K562 (cell line): ENCODE data around the gene NOS1. TPM values are rescaled to one million over a fixed set of nuclear protein-coding genes. Genes with fewer than 3 reads are reported as not detected.
A peak's percentile ranks its signal among the peaks of the same experiment; 100 is the strongest.
"Not testable (repeated sequence)": the region's sequence is repeated elsewhere in the genome, so short reads cannot be mapped to it uniquely, and the experiment has no call there.

Experiments
- ATAC-seq: fragments of 200-7000 bp; cut with Tn5 transposase; 3 replicates; pipeline ENCODE4 v1.9.1; 2020; ENCODE audit warnings: moderate library complexity
- BruUV-seq: library from RNA; stranded (reverse); fragments of 400-500 nt; replicated peaks from 2 replicates; lab custom pipeline; 2021; lab: Mats Ljungman, UMichigan
- CTCF ChIA-PET: fragments of 300-600 bp; formaldehyde crosslinking; extraction: SDS; loops from one replicate; lab custom pipeline; 2021; ENCODE audit warnings: low intra/inter-chr PET ratio; lab: Yijun Ruan, JAX
- POLR2A ChIA-PET: fragments of 300-600, 350-650 bp; sonication (Branson Sonifier 250); formaldehyde crosslinking; extraction: SDS; loops from one replicate; lab custom pipeline; 2021; ENCODE audit warnings: antibody characterized with exemption, inconsistent platforms; lab: Yijun Ruan, JAX
- DNase-seq, 4 experiments: peaks; one replicate each; pipeline versions ENCODE4 v3.0.0 to v3.0.0-alpha.2; 2011 to 2018; ENCODE audit warnings: low spot score in 3 of 4, mixed read lengths in 3 of 4; ENCODE audit errors: extremely low read depth in 1 of 4
- FAIRE-seq: peaks from 2 replicates; lab custom pipeline; 2011; peaks lifted over from hg19 to GRCh38; lab: Jason Lieb, UNC
- H2AFZ ChIP-seq: 2 replicates; pipeline ENCODE4 v1.6.0; 2011; ENCODE audit warnings: low read depth, low read length, control low read depth, inconsistent platforms
- H3K27ac ChIP-seq: fragments of 200-600 bp; 3 replicates; pipeline ENCODE4 v1.8.0; 2011; ENCODE audit warnings: low read depth, mild to moderate bottlenecking, control low read depth, inconsistent platforms, low read length, moderate library complexity, mixed read lengths; ENCODE audit errors: extremely low read depth
- H3K27me3 ChIP-seq, 2 experiments: fragments of 300-600 bp in 1 of 2; 2 replicates in 1 of 2; 3 replicates in 1 of 2; pipeline versions ENCODE4 v1.6.0 to v1.8.0; 2011; ENCODE audit warnings: inconsistent platforms in 2 of 2, low read length in 2 of 2, mild to moderate bottlenecking in 1 of 2, mixed read lengths in 1 of 2, moderate library complexity in 1 of 2; ENCODE audit not compliant: control insufficient read depth in 2 of 2, insufficient read depth in 2 of 2
- H3K36me3 ChIP-seq: fragments of 300-600 bp; 3 replicates; pipeline ENCODE4 v1.8.0; 2011; ENCODE audit warnings: mild to moderate bottlenecking, low read length, inconsistent platforms; ENCODE audit not compliant: control insufficient read depth, insufficient read depth
- H3K4me1 ChIP-seq, 2 experiments: fragments of 200-600 bp in 1 of 2; replicated peaks in 1 of 2; 2 replicates in 1 of 2; 3 replicates in 1 of 2; pipeline versions ENCODE4 v1.5.1 to v1.8.0; 2011; ENCODE audit warnings: inconsistent platforms in 2 of 2, low read length in 2 of 2, mild to moderate bottlenecking in 1 of 2, mixed read lengths in 1 of 2, moderate library complexity in 1 of 2; ENCODE audit not compliant: control insufficient read depth in 2 of 2, insufficient read depth in 2 of 2
- H3K4me2 ChIP-seq: 2 replicates; pipeline ENCODE4 v1.6.1; 2011; ENCODE audit warnings: low read length, control low read depth, inconsistent platforms, mixed read lengths; ENCODE audit not compliant: insufficient read depth
- H3K4me3 ChIP-seq: fragments of 200-600 bp; sonication (generic), shearing (Covaris generic); 2 replicates; pipeline ENCODE4 v1.5.1; 2016; ENCODE audit warnings: control low read depth, inconsistent platforms
- H3K79me2 ChIP-seq: fragments of 200-600 bp; 3 replicates; pipeline ENCODE4 v1.8.0; 2011; ENCODE audit warnings: low read length, inconsistent platforms; ENCODE audit not compliant: control insufficient read depth, insufficient read depth
- H3K9ac ChIP-seq, 2 experiments: 2 replicates each; pipeline versions ENCODE4 v1.6.0 to v1.6.1; 2011; ENCODE audit warnings: low read depth in 2 of 2, low read length in 2 of 2, control low read depth in 1 of 2, inconsistent platforms in 1 of 2, mild to moderate bottlenecking in 1 of 2, mixed read lengths in 1 of 2; ENCODE audit not compliant: insufficient read depth in 1 of 2
- H3K9me1 ChIP-seq: one replicate; pipeline ENCODE4 v1.6.0; 2011; ENCODE audit warnings: inconsistent platforms, mild to moderate bottlenecking, low read length, moderate library complexity; ENCODE audit not compliant: control insufficient read depth, insufficient read depth
- H3K9me3 ChIP-seq: replicated peaks from 2 replicates; pipeline ENCODE4 v1.5.1; 2011; ENCODE audit warnings: low read depth, low read length, inconsistent platforms; ENCODE audit not compliant: control insufficient read depth, insufficient read depth
- H4K20me1 ChIP-seq: replicated peaks from 2 replicates; pipeline ENCODE4 v1.6.1; 2011; ENCODE audit warnings: low read length, inconsistent platforms, mixed read lengths; ENCODE audit not compliant: control insufficient read depth, insufficient read depth
- BHLHE40 ChIP-seq: IDR thresholded peaks from 2 replicates; pipeline ENCODE4 v1.6.1; 2011; ENCODE audit warnings: low read length, improper control_type of control experiment
- MAFF ChIP-seq: IDR thresholded peaks from 2 replicates; pipeline ENCODE4 v1.6.1; 2012; ENCODE audit warnings: low read length, improper control_type of control experiment
- MAFK ChIP-seq: IDR thresholded peaks from 2 replicates; pipeline ENCODE4 v1.6.1; 2011; ENCODE audit warnings: low read length, improper control_type of control experiment
- ZFP36 ChIP-seq: fragments of 150-350 bp; IDR thresholded peaks from 2 replicates; pipeline ENCODE4 v1.6.1; 2018; ENCODE audit warnings: low read length, low read depth; ENCODE audit not compliant: partially characterized antibody
- ZSCAN29 ChIP-seq: fragments of 450-650 bp; IDR thresholded peaks from 2 replicates; pipeline ENCODE4 v1.6.1; 2017
- WGBS: fragments of 100-300 bp; shearing (Covaris generic); methylation state at CpG from one replicate; pipeline ENCODE4 v1.1.6; 2016; ENCODE audit warnings: low coverage, mixed read lengths; ENCODE audit not compliant: insufficient coverage; ENCODE audit errors: missing lambda C conversion rate; 5-methylcytosine and 5-hydroxymethylcytosine counted together
- in situ Hi-C: fragments of 300-500 bp; cut with MboI; formaldehyde crosslinking; loops from 4 replicates; pipeline ENCODE4 v1.15.0; 2018; ENCODE audit warnings: inconsistent platforms, mixed read lengths
- intact Hi-C: fragments of 100-400 bp; cut with micrococcal nuclease; formaldehyde crosslinking; loops from 2 replicates; pipeline ENCODE4 v1.14.2; 2022
- polyA plus RNA-seq, 8 experiments: library from polyadenylated mRNA; depleted of rRNA in 4 of 8; stranded (reverse) in 5 of 8; unstranded in 3 of 8; fragments of >200 nt; fragmentation: Nextera tagmentation in 2 of 8; fragmentation: Illumina TruSeq in 1 of 8; extraction: Ambion mirVana in 2 of 8; extraction: Trizol in 1 of 8; gene quantifications; 2 replicates each; pipeline versions ENCODE4 v1.2.1 to v1.2.3, GENCODE V29; 2011 to 2014; ENCODE audit warnings: inconsistent platforms in 1 of 8, missing spikeins in 1 of 8
- total RNA-seq, 7 experiments: library from RNA; depleted of rRNA in 6 of 7; stranded (reverse); fragments of >200 nt in 6 of 7; fragmentation: Illumina TruSeq in 2 of 7; extraction: Trizol in 2 of 7; gene quantifications; 2 replicates each; pipeline versions ENCODE4 v1.2.1 to v1.2.3, GENCODE V29; 2011 to 2021; ENCODE audit warnings: low replicate concordance in 1 of 7

NOS1 gene
- total and polyA plus RNA-seq, 9 of the 15 experiments (the other 6 are each of a cell fraction or from before 2014, with no cell fraction given) = not detected

DNA sequence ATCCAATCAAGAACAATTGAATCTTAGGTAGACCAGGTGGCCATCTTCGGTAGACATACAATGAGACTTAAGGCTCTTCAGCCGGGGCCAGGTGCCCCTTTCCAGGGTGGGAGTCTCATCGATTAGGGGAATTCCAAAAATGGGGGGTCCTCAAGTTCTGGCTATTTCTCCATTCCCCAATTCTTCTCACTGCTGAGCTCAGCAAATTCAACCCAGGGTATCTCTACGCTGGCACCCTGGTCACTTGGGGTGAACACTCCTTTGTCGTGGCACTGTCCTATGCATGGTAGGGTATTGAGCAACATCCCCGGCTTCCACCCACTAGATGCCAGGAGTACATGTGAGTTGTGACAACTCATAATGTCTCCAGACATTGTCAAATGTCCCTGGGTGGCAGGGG, 136.2 kb downstream of the NOS1 start:
- POLR2A ChIA-PET = no interaction called here
- no peak overlapping the region for H2AFZ ChIP-seq
- no peak overlapping the region for H3K4me2 ChIP-seq
- DNase-seq = no peak
- BruUV-seq = no TSS peak
- H3K9me3 ChIP-seq = no peaks in the 10 kb centered on the region
- H3K36me3 ChIP-seq = no peaks in the 10 kb centered on the region
- no peaks in the 10 kb centered on the region for H3K4me1 ChIP-seq
- intact Hi-C loops (no loop called here), in situ Hi-C loops (no loop called here)
- ATAC-seq = no peak
- no peak overlapping the region for H3K4me3 ChIP-seq
- H3K9me1 ChIP-seq = peaks cover 5% of the 10 kb centered on the region
- H3K27ac ChIP-seq = no peak overlapping the region
- CTCF ChIA-PET = no interaction called here
- H4K20me1 ChIP-seq = no peaks in the 10 kb centered on the region
- 0 out of 2 replicates have a peak, but pooled peaks have one; percentile 23 for TF ChIP-seq MAFF
- no peak for TF ChIP-seq ZSCAN29
- TF ChIP-seq BHLHE40 = no peak
- TF ChIP-seq ZFP36 = no peak
- 0 out of 2 replicates have a peak, but pooled peaks have one; percentile 10 for TF ChIP-seq MAFK
- H3K9ac ChIP-seq = no peak overlapping the region
- H3K79me2 ChIP-seq = no peaks in the 10 kb centered on the region
- no peak for FAIRE-seq
- 2% methylated on average over 6 of the region's 6 CpGs for WGBS
- peaks cover 22 to 46% of the 10 kb centered on the region in 2 experiments; a peak in 4 of 5 replicates for H3K27me3 ChIP-seq

DNA sequence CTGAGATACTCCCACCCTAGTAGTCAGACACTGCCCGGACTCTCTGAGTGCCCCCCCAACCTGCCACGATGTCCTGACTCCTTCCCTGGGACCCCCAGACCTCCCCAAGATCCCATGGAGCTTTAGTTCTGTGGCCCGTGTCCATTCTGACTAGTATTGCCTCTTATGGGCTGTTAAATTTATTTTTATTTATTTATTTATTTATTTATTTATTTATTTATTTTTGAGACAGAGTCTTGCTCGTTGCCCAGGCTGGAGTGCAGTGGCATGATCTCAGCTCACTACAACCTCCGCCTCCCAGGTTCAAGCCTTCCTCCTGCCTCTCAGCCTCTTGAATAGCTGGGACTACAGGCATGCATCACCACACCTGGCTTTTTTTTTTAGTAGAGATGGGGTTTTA, 140.5 kb downstream of the NOS1 start:
- H4K20me1 ChIP-seq = not testable (repeated sequence)

More for the DNA sequence above, 140.5 kb downstream of the NOS1 start:
- CTCF ChIA-PET, H3K4me3 ChIP-seq, H3K27ac ChIP-seq, intact Hi-C loops, H3K4me2 ChIP-seq, BruUV-seq, H3K9me1 ChIP-seq, in situ Hi-C loops, ATAC-seq, DNase-seq, H3K79me2 ChIP-seq, H3K9ac ChIP-seq, H2AFZ ChIP-seq, H3K36me3 ChIP-seq, H3K9me3 ChIP-seq, H3K4me1 ChIP-seq, FAIRE-seq: not testable (repeated sequence)
- POLR2A ChIA-PET = interaction anchor here (0.5 to 1.0 kb wide), 3 partner anchors 11 to 467 kb away, joined by 3 to 5 read pairs (median 3); no protein-coding TSS in a partner anchor
- H3K27me3 ChIP-seq = peaks cover 38 to 57% of the 10 kb centered on the region in 2 experiments
- WGBS = 1% methylated on average over 5 of the region's 5 CpGs
